LNCaP clone FGC (cell line): Measurements from ENCODE around the gene SLC17A7.
A peak's percentile ranks its signal among the peaks of the same experiment; 100 is the strongest.

Source experiments
- DNase-seq: peaks from one replicate; pipeline ENCODE4 v3.0.0-alpha.2; 2011; ENCODE audit warnings: low read depth
- H3K4me3 ChIP-seq: 2 replicates; pipeline ENCODE4 v1.5.1; 2011; ENCODE audit warnings: mild to moderate bottlenecking, low read depth, low read length, control low read depth
- TF ChIP-seq, protein P1 (sequence below): IDR thresholded peaks from 2 replicates; pipeline ENCODE4 v1.5.1; 2012; ENCODE audit warnings: mild to moderate bottlenecking; ENCODE audit not compliant: control insufficient read depth, insufficient read depth; ENCODE audit errors: extremely low read depth

SLC17A7 gene

DNA sequence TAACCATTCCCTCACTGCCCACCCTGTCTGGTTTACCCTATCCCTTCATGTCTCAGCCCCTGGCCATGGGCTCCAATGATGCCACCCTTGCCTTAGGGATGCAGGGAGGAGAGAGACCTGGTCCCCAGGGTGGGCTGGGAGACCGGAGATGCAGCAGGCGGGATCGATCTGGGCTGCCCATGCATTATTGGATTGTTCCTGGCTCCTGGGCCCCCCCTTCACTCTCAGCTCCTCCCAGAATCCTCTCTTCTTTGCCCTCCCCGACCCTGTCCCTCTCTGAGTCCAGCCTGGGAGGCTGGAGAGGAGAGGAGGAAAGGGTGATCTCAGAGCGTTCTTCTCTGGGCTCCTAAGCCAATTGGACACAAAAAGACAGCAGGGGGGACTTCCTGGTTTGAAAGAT lies 47.4 kb downstream of the SLC17A7 start:
- TF ChIP-seq, protein P1, sequence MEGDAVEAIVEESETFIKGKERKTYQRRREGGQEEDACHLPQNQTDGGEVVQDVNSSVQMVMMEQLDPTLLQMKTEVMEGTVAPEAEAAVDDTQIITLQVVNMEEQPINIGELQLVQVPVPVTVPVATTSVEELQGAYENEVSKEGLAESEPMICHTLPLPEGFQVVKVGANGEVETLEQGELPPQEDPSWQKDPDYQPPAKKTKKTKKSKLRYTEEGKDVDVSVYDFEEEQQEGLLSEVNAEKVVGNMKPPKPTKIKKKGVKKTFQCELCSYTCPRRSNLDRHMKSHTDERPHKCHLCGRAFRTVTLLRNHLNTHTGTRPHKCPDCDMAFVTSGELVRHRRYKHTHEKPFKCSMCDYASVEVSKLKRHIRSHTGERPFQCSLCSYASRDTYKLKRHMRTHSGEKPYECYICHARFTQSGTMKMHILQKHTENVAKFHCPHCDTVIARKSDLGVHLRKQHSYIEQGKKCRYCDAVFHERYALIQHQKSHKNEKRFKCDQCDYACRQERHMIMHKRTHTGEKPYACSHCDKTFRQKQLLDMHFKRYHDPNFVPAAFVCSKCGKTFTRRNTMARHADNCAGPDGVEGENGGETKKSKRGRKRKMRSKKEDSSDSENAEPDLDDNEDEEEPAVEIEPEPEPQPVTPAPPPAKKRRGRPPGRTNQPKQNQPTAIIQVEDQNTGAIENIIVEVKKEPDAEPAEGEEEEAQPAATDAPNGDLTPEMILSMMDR, result no peak
- H3K4me3 ChIP-seq, result no peak overlapping the region
- no peak for DNase-seq

DNA sequence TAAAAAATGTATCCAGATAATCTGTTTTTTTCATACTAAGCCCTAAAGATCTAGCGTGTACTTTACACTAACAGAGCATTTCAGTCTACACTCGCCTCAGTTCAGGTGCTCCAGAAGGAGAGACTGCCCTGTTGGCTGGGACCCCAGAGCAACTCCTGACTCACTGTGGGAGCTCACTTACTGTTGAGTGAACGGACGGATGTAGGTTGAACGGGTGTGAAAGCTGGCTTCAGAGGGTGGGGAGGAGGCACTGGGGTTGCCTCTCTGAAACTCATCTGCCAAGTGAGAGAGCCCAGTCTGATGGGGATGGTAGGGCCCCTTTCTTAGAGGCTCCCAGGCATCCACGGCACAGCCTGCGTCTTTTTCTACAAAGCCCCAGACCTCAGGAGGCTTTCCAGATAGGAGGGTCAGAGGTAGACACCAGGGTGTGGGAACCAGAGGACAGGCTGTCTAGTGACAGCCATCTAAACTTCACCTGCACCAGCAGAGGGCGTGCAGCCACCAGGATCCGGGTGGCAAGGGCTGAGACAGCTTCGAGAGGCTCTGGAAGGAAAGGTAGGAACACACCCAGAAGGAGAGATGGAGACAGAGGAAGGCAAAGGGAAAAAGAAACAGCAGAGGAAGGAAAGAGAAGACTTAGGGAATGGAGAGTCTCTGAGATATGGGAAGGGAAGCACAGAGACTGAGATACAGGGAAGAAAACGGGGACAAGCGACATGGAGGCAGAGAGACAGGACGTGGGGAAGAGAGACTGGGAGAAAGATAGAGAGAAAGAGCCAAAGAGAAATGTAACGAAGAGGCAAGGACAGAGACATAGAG lies 49.5 kb downstream of the SLC17A7 start:
- DNase-seq, result peak; percentile 14
- H3K4me3 ChIP-seq, result no peak overlapping the region
- TF ChIP-seq, protein P1, result peak; percentile 97

DNA sequence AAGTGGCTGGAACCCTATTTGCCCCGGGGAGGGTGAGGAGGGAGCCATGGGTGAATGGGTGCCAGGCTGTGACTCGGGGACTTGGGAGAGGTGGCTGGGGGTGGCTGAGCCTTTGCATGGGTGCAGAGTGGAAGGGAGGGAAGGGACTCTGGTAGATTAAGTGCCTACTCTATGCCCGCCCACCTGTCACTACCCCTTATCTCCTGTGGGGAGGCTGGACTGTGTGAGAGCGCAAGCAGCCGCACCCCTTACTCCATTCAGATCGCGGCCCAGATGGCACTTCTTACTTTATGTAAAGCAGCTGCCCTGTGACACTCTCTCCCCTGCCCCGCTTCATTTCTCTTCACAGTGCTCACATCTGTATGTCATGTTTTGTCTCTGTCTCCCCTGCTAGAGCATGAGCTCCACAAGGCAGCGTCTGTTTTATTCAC lies 50.4 kb downstream of the SLC17A7 start:
- TF ChIP-seq, protein P1, result no peak

DNA sequence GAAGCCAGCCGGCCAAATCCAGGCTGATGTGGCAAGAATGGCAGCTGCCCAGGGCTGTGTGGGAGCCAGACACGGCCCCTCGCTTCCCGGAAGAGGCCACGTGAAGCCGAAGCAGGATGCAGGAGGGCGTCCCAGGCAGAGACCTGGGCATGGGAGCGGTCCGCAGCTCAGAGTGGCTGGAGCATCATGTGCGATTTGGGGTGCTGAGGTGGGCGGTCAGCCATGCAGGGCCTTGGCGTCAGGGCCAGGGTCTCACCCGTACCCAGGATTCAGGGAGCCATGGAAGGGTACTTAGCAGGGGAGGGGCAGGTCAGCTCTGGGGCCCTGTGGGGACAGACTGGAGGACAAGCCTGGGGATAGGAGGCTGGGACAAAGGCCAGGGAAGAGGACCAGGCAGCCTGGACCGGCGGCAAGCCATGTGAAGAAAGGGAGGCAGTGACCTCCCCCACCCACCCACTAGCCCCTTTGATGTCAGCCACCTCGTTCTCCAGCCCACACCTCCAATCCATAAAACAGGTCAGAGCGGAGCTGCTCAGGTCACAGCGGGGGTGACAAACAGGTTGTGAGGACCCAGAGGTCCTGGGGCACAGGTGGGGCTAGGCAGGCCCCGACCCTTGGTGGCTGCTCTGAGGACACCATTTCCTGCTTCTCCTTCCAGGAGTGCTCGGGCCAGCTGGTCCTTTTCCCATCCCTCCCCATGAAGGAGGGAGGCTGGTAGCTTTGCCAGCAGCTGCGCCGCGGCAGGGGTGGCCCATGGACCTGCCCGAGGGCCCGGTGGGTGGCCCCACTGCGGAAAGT lies 51.0 kb downstream of the SLC17A7 start:
- H3K4me3 ChIP-seq, result no peak overlapping the region
- no peak for DNase-seq

More for the DNA sequence above, 50.4 kb downstream of the SLC17A7 start:
- DNase-seq, result no peak
- no peak overlapping the region for H3K4me3 ChIP-seq

DNA sequence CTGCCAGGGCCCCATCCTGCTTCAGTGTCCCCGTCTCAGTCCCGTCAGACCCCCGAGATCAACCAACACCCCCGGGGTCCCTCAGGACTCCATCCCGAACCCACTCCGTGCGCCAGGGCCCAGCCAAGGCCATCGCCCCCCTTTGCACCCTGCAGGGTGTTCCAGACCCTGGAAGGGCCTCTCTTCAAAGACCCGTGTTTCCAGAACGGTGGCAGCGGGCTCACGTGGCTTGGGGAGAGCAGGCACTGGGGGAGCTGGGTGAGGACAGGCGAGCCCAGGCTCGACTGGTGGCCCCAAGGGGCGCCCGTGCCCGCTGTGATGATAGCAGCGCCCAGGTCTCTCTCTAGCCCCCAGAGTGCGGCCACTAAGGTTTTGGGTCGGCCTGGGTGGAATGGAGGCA lies 51.9 kb downstream of the SLC17A7 start:
- DNase-seq, result no peak
- TF ChIP-seq, protein P1, result no peak
- H3K4me3 ChIP-seq, result no peak overlapping the region

More for the DNA sequence above, 51.0 kb downstream of the SLC17A7 start:
- TF ChIP-seq, protein P1, result no peak

DNA sequence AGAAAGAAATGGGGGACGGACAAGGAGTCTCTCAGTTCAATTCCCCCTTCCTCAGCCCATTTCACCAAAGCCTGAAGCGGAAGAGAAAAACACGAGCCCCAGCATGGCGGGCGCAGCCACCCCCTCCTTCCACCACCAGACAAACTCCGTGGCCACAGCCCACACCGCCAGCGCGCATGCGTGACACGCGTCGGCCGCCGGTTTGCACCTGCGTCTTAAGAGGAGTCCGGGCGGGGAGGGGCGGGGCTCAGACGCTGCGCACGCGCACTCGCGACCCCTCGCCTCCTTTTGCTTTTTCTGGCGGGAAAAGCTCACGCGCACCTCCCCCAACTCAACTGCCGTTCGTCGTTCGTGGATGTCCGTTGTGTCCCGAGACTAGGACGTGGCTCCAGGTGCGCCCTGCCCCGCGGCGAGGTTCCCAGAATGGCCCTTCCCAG lies 53.4 kb downstream of the SLC17A7 start, which contains the start of gene KASH5:
KASH5 (plus strand) TSS at position 314 of the 437 bp plus-strand sequence. CDS start 2,635 bp downstream, outside the sequence.
- H3K4me3 ChIP-seq, result peak within 1 kb of the TSS; percentile 33
- TF ChIP-seq, protein P1, result no peak
- peak; percentile 56 for DNase-seq
